ENCODE results near the gene SURF6.

The SURF6 gene

GRCh38 chr9:133327834-133328484, 8.0 kb downstream of the SURF6 start:
- no peak for TF ChIP-seq REST (IDR thresholded peaks at IDR 0.05; ENCODE audit: insufficient read depth in 1 of 2, low read depth in 2 of 2, low read length in 2 of 2)
- TF ChIP-seq SIN3A (IDR thresholded peaks at IDR 0.05; ENCODE audit: borderline replicate concordance, insufficient read depth, low read length) = no peak
- TF ChIP-seq POLR2AphosphoS5 (IDR thresholded peaks at IDR 0.05; ENCODE audit: low read depth, low read length) = no peak
- no peak for TF ChIP-seq TAF1 (IDR thresholded peaks at IDR 0.05; ENCODE audit: borderline replicate concordance, insufficient read depth, low read length)
- TF ChIP-seq FOXP2 (optimal IDR thresholded peaks at IDR 0.05; ENCODE audit: borderline replicate concordance, extremely low read depth, extremely low read length, insufficient read depth) = no peak

DNA sequence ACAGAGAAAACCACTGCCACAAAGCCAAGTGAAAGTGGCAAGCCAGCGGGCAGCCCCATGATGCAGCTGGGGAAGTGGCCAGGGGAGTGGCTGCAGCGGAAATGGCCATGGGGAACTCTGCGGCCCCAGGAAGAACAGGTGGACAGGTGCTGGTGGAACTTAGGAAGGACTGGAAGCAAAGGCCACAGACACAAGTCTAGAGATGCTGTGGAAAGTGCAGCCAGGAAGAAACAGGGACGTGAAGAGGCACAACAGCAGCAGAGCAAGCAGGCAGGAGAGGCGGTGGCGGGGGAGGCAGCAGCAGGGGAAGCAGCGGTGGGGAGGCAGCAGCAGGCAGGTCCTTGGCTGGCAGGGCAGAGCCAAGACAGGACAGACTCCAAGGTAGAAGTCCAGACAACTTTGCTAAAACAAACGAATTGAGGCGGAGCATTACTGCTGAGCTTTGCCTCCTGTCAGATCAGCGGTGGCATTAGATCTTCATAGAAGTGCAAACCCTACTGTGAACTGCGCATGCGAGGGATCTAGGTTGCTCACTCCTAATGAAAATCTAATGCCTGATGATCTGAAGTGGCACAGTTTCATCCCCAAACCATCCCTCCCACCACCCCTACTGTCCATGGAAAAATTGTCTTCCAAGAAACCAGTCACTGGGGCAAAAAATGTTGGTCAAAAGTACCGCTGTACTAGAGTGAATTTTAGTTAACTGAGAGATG, 11.8 kb downstream of the SURF6 start:
- no peak for TF ChIP-seq TAF1 (IDR thresholded peaks at IDR 0.05; ENCODE audit: borderline replicate concordance, insufficient read depth, low read length)
- TF ChIP-seq FOXP2 (optimal IDR thresholded peaks at IDR 0.05; ENCODE audit: borderline replicate concordance, extremely low read depth, extremely low read length, insufficient read depth) = no peak
- TF ChIP-seq POLR2AphosphoS5 (IDR thresholded peaks at IDR 0.05; ENCODE audit: low read depth, low read length) = no peak
- TF ChIP-seq SIN3A (IDR thresholded peaks at IDR 0.05; ENCODE audit: borderline replicate concordance, insufficient read depth, low read length) = no peak
- TF ChIP-seq REST (IDR thresholded peaks at IDR 0.05; ENCODE audit: insufficient read depth in 1 of 2, low read depth in 2 of 2, low read length in 2 of 2) = no peak

GRCh38 chr9:133323211-133323610, 12.8 kb downstream of the SURF6 start:
- TF ChIP-seq POLR2AphosphoS5 (IDR thresholded peaks at IDR 0.05; ENCODE audit: low read depth, low read length) (no peak), SIN3A (IDR thresholded peaks at IDR 0.05; ENCODE audit: borderline replicate concordance, insufficient read depth, low read length) (no peak), FOXP2 (optimal IDR thresholded peaks at IDR 0.05; ENCODE audit: borderline replicate concordance, extremely low read depth, extremely low read length, insufficient read depth) (no peak), TAF1 (IDR thresholded peaks at IDR 0.05; ENCODE audit: borderline replicate concordance, insufficient read depth, low read length) (no peak)

- TF ChIP-seq POLR2AphosphoS5 (IDR thresholded peaks at IDR 0.05; ENCODE audit: low read depth, low read length) = no peak
- no peak for TF ChIP-seq FOXP2 (optimal IDR thresholded peaks at IDR 0.05; ENCODE audit: borderline replicate concordance, extremely low read depth, extremely low read length, insufficient read depth)
Observed at GRCh38 chr9:133322701-133323100, 13.3 kb downstream of the SURF6 start.

GRCh38 chr9:133321411-133321935, 14.5 kb downstream of the SURF6 start:
- TF ChIP-seq POLR2AphosphoS5 (IDR thresholded peaks at IDR 0.05; ENCODE audit: low read depth, low read length) = no peak
- no peak for TF ChIP-seq SIN3A (IDR thresholded peaks at IDR 0.05; ENCODE audit: borderline replicate concordance, insufficient read depth, low read length)
- TF ChIP-seq FOXP2 (optimal IDR thresholded peaks at IDR 0.05; ENCODE audit: borderline replicate concordance, extremely low read depth, extremely low read length, insufficient read depth) = no peak
- no peak for TF ChIP-seq REST (IDR thresholded peaks at IDR 0.05; ENCODE audit: insufficient read depth in 1 of 2, low read depth in 2 of 2, low read length in 2 of 2)
- TF ChIP-seq TAF1 (IDR thresholded peaks at IDR 0.05; ENCODE audit: borderline replicate concordance, insufficient read depth, low read length) = no peak

Data from PFSK-1 (cell line).